ENCODE data around the gene JADE3. TPM values are rescaled to one million over a fixed set of nuclear protein-coding genes. Genes with fewer than 3 reads are reported as not detected.

The JADE3 gene
- total RNA-seq, 1 donor from 2014 or later: 1.8 TPM

GRCh38 chrX:47068720-47069119 is 156.5 kb downstream of the JADE3 start:
- H3K9me3 ChIP-seq: no peaks in the 10 kb centered on the region
- no peak for DNase-seq (ENCODE audit: low spot score in 2 of 2)
- no peaks in the 10 kb centered on the region for H3K4me1 ChIP-seq
- no peaks in the 10 kb centered on the region for H3K27me3 ChIP-seq
- no peak for TF ChIP-seq CTCF (IDR thresholded peaks at IDR 0.05)
- no peak overlapping the region for H3K4me3 ChIP-seq
- intact Hi-C loops (cut with DNase I): no loop called here
- no peak overlapping the region for H3K27ac ChIP-seq
- no peaks in the 10 kb centered on the region for H3K36me3 ChIP-seq

- Histone ChIP-seq H3K4me3 (peak within 1 kb of the TSS; percentile 38 to 62), H3K27ac (peak within 1 kb of the TSS; percentile 61 to 70), H3K27me3 (no peaks in the 10 kb centered on the region), H3K9me3 (no peaks in the 10 kb centered on the region), H3K4me1 (no peaks in the 10 kb centered on the region), H3K36me3 (no peaks in the 10 kb centered on the region)
- TF ChIP-seq CTCF (IDR thresholded peaks at IDR 0.05): no peak
- DNase-seq (ENCODE audit: low spot score in 2 of 2): no peak
- intact Hi-C loops (cut with DNase I): no loop called here
Measured at GRCh38 chrX:47078129-47079043, 166.2 kb downstream of the JADE3 start, which contains the start of gene RGN. Gene RGN (plus strand): TSS chrX:47078443. CDS start chrX:47081145, 2,702 bp downstream.

GRCh38 chrX:47080215-47080914 is 168.1 kb downstream of the JADE3 start:
- H3K9me3 ChIP-seq: no peaks in the 10 kb centered on the region
- H3K4me3 ChIP-seq: peak overlapping the region; percentile 16
- TF ChIP-seq CTCF (IDR thresholded peaks at IDR 0.05): no peak
- peak overlapping the region; percentile 3 to 18 for H3K27ac ChIP-seq
- intact Hi-C loops (cut with DNase I): no loop called here
- no peaks in the 10 kb centered on the region for H3K4me1 ChIP-seq
- no peak for DNase-seq (ENCODE audit: low spot score in 2 of 2)
- H3K27me3 ChIP-seq: no peaks in the 10 kb centered on the region
- no peaks in the 10 kb centered on the region for H3K36me3 ChIP-seq

- H3K9me3 ChIP-seq: no peaks in the 10 kb centered on the region
- no peak overlapping the region for H3K27ac ChIP-seq
- no peaks in the 10 kb centered on the region for H3K4me1 ChIP-seq
- DNase-seq (ENCODE audit: low spot score in 2 of 2): no peak
- no peak for TF ChIP-seq CTCF (IDR thresholded peaks at IDR 0.05)
- no peak overlapping the region for H3K4me3 ChIP-seq
- intact Hi-C loops (cut with DNase I): no loop called here
- no peaks in the 10 kb centered on the region for H3K36me3 ChIP-seq
- no peaks in the 10 kb centered on the region for H3K27me3 ChIP-seq
Measured at GRCh38 chrX:47080915-47081236, 168.7 kb downstream of the JADE3 start.

GRCh38 chrX:47091149-47091775 is 179.0 kb downstream of the JADE3 start:
- no peak for TF ChIP-seq CTCF (IDR thresholded peaks at IDR 0.05)

More at GRCh38 chrX:47091149-47091775, 179.0 kb downstream of the JADE3 start:
- H3K27ac ChIP-seq: no peak overlapping the region
- peaks cover 0 to 3% of the 10 kb centered on the region in 2 donors for H3K36me3 ChIP-seq
- no peaks in the 10 kb centered on the region for H3K27me3 ChIP-seq
- no peak overlapping the region for H3K4me3 ChIP-seq
- H3K9me3 ChIP-seq: no peaks in the 10 kb centered on the region
- no peaks in the 10 kb centered on the region for H3K4me1 ChIP-seq
- no peak for DNase-seq (ENCODE audit: low spot score in 2 of 2)
- intact Hi-C loops (cut with DNase I): loop anchor here (5.0 kb wide), 1 partner anchor 189 kb away; no protein-coding TSS in a partner anchor

Measured in ascending aorta (tissue), 2 donors.